Measurements from ENCODE around the gene ACOXL.
A peak's percentile ranks its signal among the peaks of the same experiment; 100 is the strongest.

The ACOXL gene

GRCh38 chr2:111062417-111062816 lies 330.0 kb downstream of the ACOXL start:
- Histone ChIP-seq H3K9me3 (ENCODE audit: control insufficient read depth, insufficient read depth, low read length) (peaks cover 12% of the 10 kb centered on the region; the same call in 1 of the 2 replicates), H4K20me1 (ENCODE audit: control insufficient read depth, insufficient read depth, low read depth, low read length) (no peaks in the 10 kb centered on the region), H3K4me2 (ENCODE audit: low read length) (peak overlapping the region; percentile 55), H3K4me3 (ENCODE audit: low read length) (peak overlapping the region; percentile 47), H3F3A (ENCODE audit: control insufficient read depth, insufficient read depth) (peaks cover 25% of the 10 kb centered on the region), H3K36me3 (ENCODE audit: control insufficient read depth, low read length) (no peaks in the 10 kb centered on the region), H3K79me2 (ENCODE audit: control insufficient read depth, low read length) (no peaks in the 10 kb centered on the region), H3K27me3 (ENCODE audit: control insufficient read depth, low read length) (no peaks in the 10 kb centered on the region), H3K4me1 (ENCODE audit: control insufficient read depth, low read length) (peaks cover 64% of the 10 kb centered on the region), H3K9me2 (replicated peaks; ENCODE audit: control insufficient read depth, low read length) (no peaks in the 10 kb centered on the region), H3K27ac (ENCODE audit: low read depth, low read length) (peak overlapping the region; percentile 60)
- no peak for TF ChIP-seq EZH2phosphoT487 (IDR thresholded peaks at IDR 0.05; ENCODE audit: borderline replicate concordance, low read length)
- TF ChIP-seq CTCF (IDR thresholded peaks at IDR 0.05; ENCODE audit: low read depth, low read length, poor library complexity, severe bottlenecking): no peak

GRCh38 chr2:111066062-111066593 lies 333.8 kb downstream of the ACOXL start:
- Histone ChIP-seq H3K4me1 (ENCODE audit: control insufficient read depth, low read length) (peaks cover 29% of the 10 kb centered on the region), H3K9me2 (replicated peaks; ENCODE audit: control insufficient read depth, low read length) (no peaks in the 10 kb centered on the region), H4K20me1 (ENCODE audit: control insufficient read depth, insufficient read depth, low read depth, low read length) (no peaks in the 10 kb centered on the region), H3F3A (ENCODE audit: control insufficient read depth, insufficient read depth) (peaks cover 11% of the 10 kb centered on the region), H3K4me3 (ENCODE audit: low read length) (no peak overlapping the region), H3K27me3 (ENCODE audit: control insufficient read depth, low read length) (no peaks in the 10 kb centered on the region), H3K9me3 (ENCODE audit: control insufficient read depth, insufficient read depth, low read length) (0 out of 2 replicates have a peak, but pooled peaks cover 2% of the 10 kb centered on the region), H3K36me3 (ENCODE audit: control insufficient read depth, low read length) (no peaks in the 10 kb centered on the region), H3K27ac (ENCODE audit: low read depth, low read length) (no peak overlapping the region), H3K79me2 (ENCODE audit: control insufficient read depth, low read length) (no peaks in the 10 kb centered on the region), H3K4me2 (ENCODE audit: low read length) (no peak overlapping the region)
- TF ChIP-seq CTCF (IDR thresholded peaks at IDR 0.05; ENCODE audit: low read depth, low read length, poor library complexity, severe bottlenecking): no peak
- TF ChIP-seq EZH2phosphoT487 (IDR thresholded peaks at IDR 0.05; ENCODE audit: borderline replicate concordance, low read length): no peak

- Histone ChIP-seq H3K27ac (ENCODE audit: low read depth, low read length) (no peak overlapping the region), H3F3A (ENCODE audit: control insufficient read depth, insufficient read depth) (no peaks in the 10 kb centered on the region), H3K4me3 (ENCODE audit: low read length) (no peak overlapping the region), H3K4me1 (ENCODE audit: control insufficient read depth, low read length) (peaks cover 19% of the 10 kb centered on the region), H3K27me3 (ENCODE audit: control insufficient read depth, low read length) (no peaks in the 10 kb centered on the region), H3K4me2 (ENCODE audit: low read length) (no peak overlapping the region), H3K9me3 (ENCODE audit: control insufficient read depth, insufficient read depth, low read length) (no peaks in the 10 kb centered on the region), H3K9me2 (replicated peaks; ENCODE audit: control insufficient read depth, low read length) (no peaks in the 10 kb centered on the region), H3K79me2 (ENCODE audit: control insufficient read depth, low read length) (no peaks in the 10 kb centered on the region), H3K36me3 (ENCODE audit: control insufficient read depth, low read length) (no peaks in the 10 kb centered on the region), H4K20me1 (ENCODE audit: control insufficient read depth, insufficient read depth, low read depth, low read length) (no peaks in the 10 kb centered on the region)
- TF ChIP-seq CTCF (IDR thresholded peaks at IDR 0.05; ENCODE audit: low read depth, low read length, poor library complexity, severe bottlenecking) (no peak), EZH2phosphoT487 (IDR thresholded peaks at IDR 0.05; ENCODE audit: borderline replicate concordance, low read length) (no peak)
Measured at GRCh38 chr2:111068435-111069058, 336.2 kb downstream of the ACOXL start.
